Measurements from ENCODE around the gene PWP2. TPM values are rescaled to one million over a fixed set of nuclear protein-coding genes. Genes with fewer than 3 reads are reported as not detected.

Gene PWP2
- polyA plus RNA-seq, 1 donor (not counting 4 experiments of a cell fraction or from before 2014, with no cell fraction given), result 27.3 TPM

GRCh38 chr21:44071359-44072104 is 35.7 kb upstream of the PWP2 start:
- H3K79me2 ChIP-seq (ENCODE audit: control insufficient read depth, insufficient read depth, low read length), result peaks cover 7% of the 10 kb centered on the region
- H3K27ac ChIP-seq (ENCODE audit: control insufficient read depth, insufficient read depth, low read length), result no peak overlapping the region
- H3K4me2 ChIP-seq (ENCODE audit: control insufficient read depth, extremely low read depth, insufficient read depth, low read depth, low read length), result no peak overlapping the region
- H3K27me3 ChIP-seq (ENCODE audit: control insufficient read depth, extremely low read depth, insufficient read depth, low read length), result no peaks in the 10 kb centered on the region
- no peaks in the 10 kb centered on the region for H3K9me1 ChIP-seq (ENCODE audit: control insufficient read depth, extremely low read depth, insufficient read depth, low read length)
- no peaks in the 10 kb centered on the region for H4K20me1 ChIP-seq (ENCODE audit: control insufficient read depth, extremely low read depth, insufficient read depth, low read length)
- no peaks in the 10 kb centered on the region for H3K9me3 ChIP-seq (ENCODE audit: control insufficient read depth, low read depth, low read length)
- no peak for DNase-seq (ENCODE audit: low read depth, low spot score)
- H3K9ac ChIP-seq (ENCODE audit: control insufficient read depth, extremely low read depth, insufficient read depth, low read length), result no peak overlapping the region
- TF ChIP-seq CTCF (optimal IDR thresholded peaks at IDR 0.05 in 1 of 3, IDR thresholded peaks at IDR 0.05 in 1 of 3, conservative IDR thresholded peaks at IDR 0.05 in 1 of 3; ENCODE audit: extremely low read depth in 1 of 3, insufficient read depth in 2 of 3, low read length in 3 of 3), result no peak
- no peak for TF ChIP-seq EZH2 (IDR thresholded peaks at IDR 0.05; ENCODE audit: low read length)
- H2AFZ ChIP-seq (ENCODE audit: control insufficient read depth, low read length), result no peak overlapping the region
- dilution Hi-C loops (cut with MboI; ENCODE audit: extremely low pct_ligation_motif_present, low sequenced_read_pairs), result no loop called here
- no peak overlapping the region for H3K4me3 ChIP-seq (ENCODE audit: control insufficient read depth in 2 of 3, extremely low read depth in 1 of 3, insufficient read depth in 2 of 3, low read depth in 1 of 3, low read length in 3 of 3)
- peaks cover 13 to 36% of the 10 kb centered on the region in 2 experiments for H3K36me3 ChIP-seq (ENCODE audit: control insufficient read depth in 2 of 2, extremely low read depth in 1 of 2, insufficient read depth in 2 of 2, low read length in 2 of 2)
- FAIRE-seq, result no peak
- H3K4me1 ChIP-seq (ENCODE audit: control insufficient read depth, extremely low read depth, insufficient read depth, low read length), result no peaks in the 10 kb centered on the region

GRCh38 chr21:44072111-44072510 is 35.1 kb upstream of the PWP2 start:
- TF ChIP-seq CTCF (optimal IDR thresholded peaks at IDR 0.05 in 1 of 3, IDR thresholded peaks at IDR 0.05 in 1 of 3, conservative IDR thresholded peaks at IDR 0.05 in 1 of 3; ENCODE audit: extremely low read depth in 1 of 3, insufficient read depth in 2 of 3, low read length in 3 of 3) (no peak), EZH2 (IDR thresholded peaks at IDR 0.05; ENCODE audit: low read length) (no peak)
- H3K4me3 ChIP-seq (ENCODE audit: control insufficient read depth in 2 of 3, extremely low read depth in 1 of 3, insufficient read depth in 2 of 3, low read depth in 1 of 3, low read length in 3 of 3), result no peak overlapping the region
- peaks cover 13 to 33% of the 10 kb centered on the region in 2 experiments for H3K36me3 ChIP-seq (ENCODE audit: control insufficient read depth in 2 of 2, extremely low read depth in 1 of 2, insufficient read depth in 2 of 2, low read length in 2 of 2)
- H3K4me1 ChIP-seq (ENCODE audit: control insufficient read depth, extremely low read depth, insufficient read depth, low read length), result no peaks in the 10 kb centered on the region
- DNase-seq (ENCODE audit: low read depth, low spot score), result no peak
- dilution Hi-C loops (cut with MboI; ENCODE audit: extremely low pct_ligation_motif_present, low sequenced_read_pairs), result no loop called here
- peaks cover 6% of the 10 kb centered on the region for H3K79me2 ChIP-seq (ENCODE audit: control insufficient read depth, insufficient read depth, low read length)
- H2AFZ ChIP-seq (ENCODE audit: control insufficient read depth, low read length), result no peak overlapping the region
- H3K27me3 ChIP-seq (ENCODE audit: control insufficient read depth, extremely low read depth, insufficient read depth, low read length), result no peaks in the 10 kb centered on the region
- H3K27ac ChIP-seq (ENCODE audit: control insufficient read depth, insufficient read depth, low read length), result no peak overlapping the region
- H3K9ac ChIP-seq (ENCODE audit: control insufficient read depth, extremely low read depth, insufficient read depth, low read length), result no peak overlapping the region
- no peak overlapping the region for H3K4me2 ChIP-seq (ENCODE audit: control insufficient read depth, extremely low read depth, insufficient read depth, low read depth, low read length)
- no peaks in the 10 kb centered on the region for H4K20me1 ChIP-seq (ENCODE audit: control insufficient read depth, extremely low read depth, insufficient read depth, low read length)
- no peaks in the 10 kb centered on the region for H3K9me3 ChIP-seq (ENCODE audit: control insufficient read depth, low read depth, low read length)
- no peaks in the 10 kb centered on the region for H3K9me1 ChIP-seq (ENCODE audit: control insufficient read depth, extremely low read depth, insufficient read depth, low read length)
- no peak for FAIRE-seq

All from keratinocyte (primary cell).